NOMO-1 (cell line): ENCODE results near the gene CNNM4.
A peak's percentile ranks its signal among the peaks of the same experiment; 100 is the strongest.

ENCODE experiments used
- DNase-seq, 2 experiments: peaks; one replicate each; lab custom pipeline; 2025; ENCODE audit not compliant: unreplicated experiment in 2 of 2; lab: John Stamatoyannopoulos, UW

CNNM4 gene

DNA sequence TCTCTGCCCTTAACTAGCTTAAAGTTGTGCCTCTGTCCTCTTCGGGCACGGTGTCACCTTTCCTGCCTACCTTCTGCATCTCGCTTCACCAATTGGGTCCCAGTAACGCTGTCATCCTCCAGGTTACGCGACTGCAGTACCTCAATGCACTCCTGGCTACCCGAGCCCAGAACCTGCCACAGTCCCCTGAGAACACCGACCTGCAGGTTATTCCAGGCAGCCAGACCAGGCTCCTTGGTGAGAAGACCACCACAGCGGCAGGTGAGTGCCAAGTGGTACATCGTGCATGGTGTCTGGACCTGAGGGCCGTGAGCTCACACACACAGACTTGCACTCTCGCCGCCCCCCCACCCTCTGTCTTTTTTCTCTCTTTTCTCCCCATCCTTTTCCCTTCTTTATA lies 68.2 kb downstream of the CNNM4 start:
- no peak for DNase-seq

DNA sequence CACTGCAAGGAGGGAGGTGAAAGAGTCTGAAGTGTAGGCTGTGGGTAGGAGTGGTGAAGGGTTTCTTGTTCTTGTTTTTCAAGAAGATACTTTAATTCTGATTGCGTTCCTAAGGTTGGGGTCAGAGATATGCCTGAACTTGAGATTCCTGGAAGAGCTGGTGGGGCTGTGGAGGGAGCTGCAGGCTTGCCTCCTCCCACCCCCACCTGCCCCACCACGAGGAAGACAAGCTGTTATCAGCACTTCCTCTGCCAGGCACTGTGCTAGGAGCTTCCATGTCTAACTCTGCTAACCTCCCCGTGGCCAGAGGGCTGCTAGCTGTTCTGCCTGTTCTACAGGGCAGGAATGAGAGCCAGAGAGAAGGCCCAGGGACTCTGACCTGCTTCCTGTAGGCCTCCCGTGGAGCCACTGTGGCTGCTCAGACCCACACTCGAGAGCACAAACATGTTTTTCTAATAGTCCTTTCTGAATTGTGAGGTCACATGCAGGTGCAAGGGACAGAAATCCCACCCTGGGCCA lies 69.4 kb downstream of the CNNM4 start:
- no peak for DNase-seq

DNA sequence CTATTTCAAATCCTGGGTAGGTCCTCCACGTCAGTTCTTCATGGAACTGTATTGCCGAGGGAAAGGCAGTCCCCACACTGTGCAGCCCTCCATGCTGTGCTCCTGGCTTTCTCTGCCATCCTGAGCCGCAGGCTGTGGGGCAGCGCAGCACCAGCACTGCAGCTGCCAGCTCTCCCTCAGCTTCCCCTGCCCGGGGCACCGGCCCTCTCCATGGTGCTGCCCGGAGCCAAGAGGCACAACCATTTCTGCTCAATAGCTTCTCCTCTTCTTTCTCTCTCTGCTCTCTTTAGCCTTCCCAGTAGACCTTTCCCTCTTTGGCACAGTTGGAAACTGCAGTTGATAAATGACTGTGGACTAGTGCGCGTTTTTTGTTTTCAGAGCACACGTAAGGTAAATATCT lies 71.0 kb downstream of the CNNM4 start:
- no peak for DNase-seq

DNA sequence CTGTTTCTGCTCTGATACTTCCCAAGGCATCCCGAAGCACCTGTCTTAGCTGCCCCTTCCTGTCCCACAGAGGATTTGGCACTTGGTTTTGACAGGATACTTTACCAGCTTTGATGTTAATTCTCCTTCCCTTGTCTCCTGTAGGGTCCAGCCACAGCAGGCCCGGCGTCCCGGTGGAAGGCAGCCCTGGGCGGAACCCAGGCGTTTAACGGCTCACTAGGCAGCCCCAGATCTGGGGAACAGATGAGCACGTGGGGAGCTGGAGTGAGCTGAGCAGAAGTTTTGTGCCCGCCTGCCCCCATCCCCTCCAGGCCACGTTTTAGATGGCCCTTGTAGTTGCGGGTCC lies 71.7 kb downstream of the CNNM4 start:
- DNase-seq: no peak

DNA sequence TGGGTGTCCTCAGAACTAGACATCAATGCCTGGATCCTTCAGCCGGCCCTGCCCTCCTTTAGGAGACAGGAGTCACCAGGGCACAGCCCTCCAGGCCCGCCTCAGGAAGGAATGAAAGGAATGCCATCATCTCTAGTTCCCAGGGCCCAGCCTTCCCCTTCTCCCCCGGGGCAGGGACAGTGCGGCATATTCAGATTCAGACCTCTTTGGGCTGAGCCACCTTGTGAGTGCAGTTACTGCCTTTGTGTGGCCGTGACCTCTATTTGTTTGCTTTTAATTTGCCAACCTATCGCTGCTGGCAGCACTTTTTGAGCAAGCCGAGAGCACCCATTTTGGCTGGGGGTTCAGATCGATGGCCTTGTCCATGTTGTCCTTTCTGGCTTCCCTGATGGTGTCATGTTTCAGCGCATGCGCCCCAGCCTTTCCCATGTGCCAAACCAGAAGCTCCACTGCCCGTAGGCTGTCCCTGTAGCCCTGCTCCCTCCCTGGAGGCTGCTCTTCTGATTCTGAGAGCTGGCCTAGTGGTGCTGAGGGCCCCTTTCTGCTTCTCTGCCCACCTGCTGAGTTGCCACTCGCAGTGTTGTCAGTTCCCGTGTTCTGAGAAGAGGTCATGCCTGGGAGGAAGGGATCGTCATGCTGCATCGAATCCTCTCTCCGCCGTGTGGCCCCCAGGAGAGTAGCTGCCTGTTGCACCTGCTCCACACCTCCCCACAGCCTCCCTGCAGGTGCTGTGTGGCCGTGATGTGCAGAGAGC lies 72.2 kb downstream of the CNNM4 start:
- DNase-seq: no peak

DNA sequence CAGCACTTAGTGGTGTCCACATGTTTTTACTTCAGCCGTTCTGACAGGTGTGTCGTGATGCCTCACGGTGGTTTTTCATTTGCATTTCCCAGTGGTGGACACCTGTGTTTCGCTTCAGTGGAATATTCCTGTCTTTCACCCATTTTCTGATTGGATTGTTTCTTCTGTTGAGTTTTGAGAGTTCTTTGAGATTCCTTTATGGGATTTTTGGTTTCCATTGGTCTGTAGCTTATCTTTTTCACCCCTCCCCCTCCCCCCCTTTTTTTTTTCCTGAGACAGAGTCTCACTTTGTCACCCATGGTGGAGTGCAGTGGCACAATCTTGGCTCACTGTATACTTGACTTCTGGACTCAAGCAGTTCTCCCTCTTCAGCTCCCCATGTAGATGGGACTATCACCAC lies 75.1 kb downstream of the CNNM4 start:
- no peak for DNase-seq

DNA sequence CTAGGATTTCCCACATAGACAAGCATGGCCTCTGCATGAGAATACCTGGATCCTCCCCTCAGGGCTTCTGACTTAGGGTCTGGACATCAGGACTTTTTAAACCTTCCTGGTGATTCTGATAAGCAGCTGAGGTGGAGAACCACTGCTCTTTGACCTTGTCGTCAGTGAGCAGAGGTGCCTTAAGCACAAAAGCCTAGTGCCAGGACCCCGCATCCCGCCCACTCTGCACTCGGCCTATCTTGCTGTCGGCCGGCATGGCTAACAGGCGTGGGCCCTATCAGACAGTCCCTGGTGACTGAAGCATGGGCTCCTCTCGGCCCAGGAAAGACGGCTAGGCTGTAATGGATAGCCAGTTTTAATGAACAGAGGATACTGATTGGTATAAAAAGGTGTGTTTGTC lies 76.9 kb downstream of the CNNM4 start:
- no peak for DNase-seq

DNA sequence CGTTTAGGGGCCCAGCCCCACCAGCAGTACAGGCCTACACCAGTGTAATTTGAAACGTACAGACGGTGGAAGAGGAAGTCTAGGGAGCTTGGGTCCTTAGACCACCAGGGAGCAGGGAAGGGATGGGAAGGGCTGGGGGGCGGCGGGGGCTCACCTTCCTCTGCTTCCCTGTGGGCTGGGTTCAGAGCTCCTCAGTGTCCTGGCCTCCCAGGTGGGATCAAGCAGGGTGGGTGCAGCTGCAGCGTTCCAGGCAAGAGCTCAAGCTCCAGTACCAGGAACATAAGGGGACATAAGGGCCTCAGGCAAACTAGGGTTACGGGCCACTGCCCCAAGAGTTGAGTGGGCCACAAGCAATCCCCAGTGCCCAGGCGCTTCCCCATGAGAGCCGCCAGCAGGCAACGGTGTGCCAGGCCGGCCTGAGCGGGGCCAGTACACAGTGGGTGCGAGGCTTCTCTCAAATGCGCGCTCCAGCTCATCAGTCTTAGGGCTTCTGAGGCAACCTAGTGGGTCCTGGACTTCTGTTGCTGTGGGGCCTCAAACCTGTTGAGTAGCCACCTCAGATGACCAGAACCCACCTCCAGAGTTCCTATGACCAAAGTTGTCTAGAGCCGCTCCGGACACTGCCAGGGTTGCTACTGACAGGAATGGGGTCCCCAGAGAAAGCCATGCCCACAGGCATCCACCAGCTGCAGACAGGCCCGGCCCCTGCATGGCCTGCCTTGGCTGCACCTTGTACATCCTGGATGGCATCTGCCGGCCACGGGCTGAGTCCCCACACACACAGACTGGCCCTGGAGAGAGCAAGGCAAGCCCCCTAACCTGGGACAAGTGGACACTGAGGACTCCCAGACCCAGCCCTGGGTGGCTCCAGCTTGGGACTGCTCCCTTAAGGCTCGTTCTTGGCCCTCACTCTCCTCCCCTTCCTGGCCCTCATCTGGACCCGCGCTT lies 77.9 kb downstream of the CNNM4 start:
- no peak for DNase-seq

DNA sequence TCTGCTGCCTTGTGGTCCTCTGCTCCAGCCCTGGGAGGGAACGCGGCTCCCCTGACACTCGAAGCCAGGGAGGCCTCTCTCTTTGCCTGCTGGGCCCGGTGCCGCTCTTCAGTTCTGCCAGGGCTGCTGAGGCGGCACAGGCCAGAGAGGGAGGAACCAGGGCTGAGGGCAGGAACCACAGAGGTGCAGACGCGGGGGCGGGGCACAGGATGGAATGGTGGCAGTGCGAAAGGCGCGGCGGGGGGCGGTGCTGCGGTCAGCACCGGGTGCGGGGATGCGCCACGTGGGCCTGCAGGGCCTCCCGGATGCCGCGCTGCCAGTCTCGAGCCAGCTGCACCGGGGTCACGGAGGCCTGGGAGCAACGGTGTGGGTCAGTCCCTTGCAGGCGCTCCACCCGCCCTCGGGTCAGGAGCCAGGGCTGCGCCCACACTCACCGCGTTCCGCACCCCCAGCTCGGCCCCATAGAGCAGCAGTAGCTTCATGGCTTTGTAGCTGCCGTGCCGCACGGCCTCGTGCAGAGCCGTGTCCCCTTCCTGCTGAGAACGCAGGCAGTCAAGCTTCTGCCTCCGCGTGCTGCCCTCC lies 78.7 kb downstream of the CNNM4 start:
- peak; percentile 71 to 79 for DNase-seq

DNA sequence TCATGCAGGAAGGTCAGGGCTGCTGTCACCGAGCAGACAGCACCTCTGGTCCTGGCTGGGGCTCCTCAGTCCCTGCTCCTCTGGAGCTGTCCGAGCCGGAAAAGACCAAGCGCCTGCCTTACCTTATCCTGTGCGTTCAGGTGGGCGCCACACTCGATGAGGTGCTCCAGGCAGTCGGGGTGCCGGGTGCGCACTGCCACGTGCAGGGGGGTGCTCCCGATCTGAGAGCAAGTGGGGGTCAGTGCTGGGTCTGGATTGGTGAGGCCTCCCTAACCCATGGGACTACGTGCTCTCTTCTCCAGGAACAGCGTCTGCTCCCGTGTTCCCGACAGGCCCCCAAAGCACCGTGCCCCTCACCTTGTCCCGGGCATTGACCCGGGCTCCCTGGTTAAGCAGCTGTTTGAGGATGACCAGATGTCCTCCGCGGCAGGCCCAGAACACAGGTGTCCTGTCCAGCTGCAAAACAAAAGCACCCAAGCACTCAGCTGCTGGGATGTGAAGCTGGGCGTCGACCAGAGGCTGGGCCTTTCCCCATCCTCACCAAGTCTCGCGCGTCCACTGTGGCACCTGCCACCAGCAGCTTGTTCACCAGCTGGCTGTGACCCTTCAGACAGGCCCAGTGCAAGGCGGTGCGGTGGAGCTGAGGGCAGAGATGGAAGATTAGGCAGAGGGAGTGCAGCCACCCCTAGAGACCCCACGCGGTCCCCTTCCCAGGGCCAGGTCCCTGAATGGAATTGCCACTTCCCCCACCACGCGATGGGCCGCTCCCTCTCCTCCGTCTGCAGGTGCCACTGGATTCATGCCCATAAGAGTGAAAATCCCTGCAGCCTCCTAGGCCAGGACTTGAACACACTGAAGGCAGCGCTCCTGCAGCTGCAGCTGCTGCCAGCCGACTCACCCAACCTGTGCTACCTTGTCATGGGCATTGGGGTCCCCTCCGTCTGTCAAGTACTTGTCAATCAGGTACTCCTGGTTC lies 79.5 kb downstream of the CNNM4 start:
- DNase-seq: no peak

DNA sequence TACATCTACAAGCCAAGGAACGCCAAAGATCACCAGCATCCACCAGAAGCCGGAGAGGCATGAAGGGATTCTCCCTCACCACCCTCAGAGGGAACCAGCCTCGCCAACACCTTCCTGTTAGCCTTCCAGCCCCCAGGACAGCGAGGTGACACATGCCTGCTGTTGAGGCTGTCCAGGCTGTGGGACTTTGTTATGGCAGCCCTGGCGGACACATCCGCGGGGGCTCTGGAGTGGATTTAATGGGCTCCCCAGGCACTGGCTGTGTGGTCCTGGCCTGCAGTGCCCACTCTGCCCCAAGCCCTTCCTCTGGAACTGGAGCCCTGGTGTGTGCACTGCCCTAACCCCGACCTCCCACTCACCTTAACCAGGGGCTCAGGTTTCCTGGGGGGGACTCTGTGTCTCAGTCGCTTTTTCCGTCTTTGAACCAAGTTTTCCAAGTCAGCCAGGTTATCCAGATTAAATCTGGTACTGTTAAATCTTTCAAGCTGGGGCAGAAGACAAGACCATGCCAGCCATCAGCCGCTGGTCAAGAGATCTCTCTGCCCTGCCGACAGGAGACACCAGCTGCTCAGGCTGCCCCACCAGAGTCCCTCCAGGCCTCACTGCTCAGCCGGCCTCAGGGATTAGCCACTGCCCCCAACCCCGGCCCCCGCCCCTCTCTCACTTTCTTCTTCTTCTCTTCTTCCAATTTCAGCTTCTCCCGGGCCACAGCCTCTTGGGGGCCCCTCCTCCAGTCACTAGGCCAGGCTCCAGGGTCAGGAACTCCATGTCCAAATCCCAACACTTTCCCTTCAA lies 81.2 kb downstream of the CNNM4 start:
- no peak for DNase-seq

DNA sequence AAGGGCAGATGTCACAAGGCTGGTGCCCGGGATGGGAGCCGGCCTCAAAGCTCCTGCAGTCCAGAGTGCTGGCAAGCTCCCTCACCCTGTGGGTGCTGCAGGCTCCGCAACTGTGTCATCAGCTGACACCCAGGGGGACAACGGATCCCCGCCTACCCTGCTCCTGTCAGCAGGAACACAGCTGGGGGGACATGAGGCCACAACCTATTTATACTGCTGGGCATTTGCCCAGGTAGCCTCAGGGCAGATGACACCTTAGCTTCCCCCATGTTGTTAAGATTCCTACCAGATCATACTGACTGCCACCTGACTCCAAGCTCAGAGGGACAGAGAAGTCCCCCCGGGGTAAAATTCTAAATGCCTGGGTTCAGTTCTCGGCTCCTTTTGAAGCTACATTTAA lies 81.9 kb downstream of the CNNM4 start:
- DNase-seq: no peak

DNA sequence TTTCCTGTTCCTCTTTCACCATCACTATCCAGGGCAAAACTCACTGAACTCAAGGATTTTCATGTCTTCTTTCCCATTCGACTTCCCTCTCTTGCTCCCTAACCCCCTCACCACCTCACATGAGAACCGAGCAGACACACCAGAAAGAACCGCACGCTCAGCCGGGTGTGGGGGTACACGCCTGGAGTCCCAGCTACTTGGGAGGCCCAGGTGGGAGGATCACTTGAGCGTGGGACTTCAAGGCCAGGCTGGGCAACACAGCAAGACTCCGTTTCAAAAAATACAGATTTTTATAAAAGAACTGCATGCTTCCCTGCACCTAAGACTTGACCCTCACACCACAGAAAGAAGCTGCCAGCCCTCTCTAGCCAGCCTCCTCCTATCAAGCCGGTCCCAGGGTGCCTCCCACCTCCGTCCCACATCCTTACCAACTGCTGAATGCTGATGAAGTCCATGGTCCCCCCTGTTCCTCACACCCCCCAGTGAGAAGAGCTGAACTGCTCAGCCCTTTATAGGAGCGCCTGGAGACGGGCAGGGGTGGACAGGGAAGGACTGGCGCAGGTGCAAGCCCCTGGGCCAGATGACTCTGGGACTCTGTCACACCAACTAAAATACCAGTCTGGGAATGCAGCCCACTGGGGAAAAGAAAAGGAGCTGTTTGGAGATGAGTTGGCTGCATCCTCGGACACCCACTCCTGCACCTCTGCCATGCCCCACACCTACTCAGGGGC lies 83.0 kb downstream of the CNNM4 start, which contains the start of gene ANKRD23:
Gene ANKRD23 (minus strand): TSS at position 484 of the 731 bp plus-strand sequence. CDS start 29 bp downstream, at position 455.
- DNase-seq: no peak

DNA sequence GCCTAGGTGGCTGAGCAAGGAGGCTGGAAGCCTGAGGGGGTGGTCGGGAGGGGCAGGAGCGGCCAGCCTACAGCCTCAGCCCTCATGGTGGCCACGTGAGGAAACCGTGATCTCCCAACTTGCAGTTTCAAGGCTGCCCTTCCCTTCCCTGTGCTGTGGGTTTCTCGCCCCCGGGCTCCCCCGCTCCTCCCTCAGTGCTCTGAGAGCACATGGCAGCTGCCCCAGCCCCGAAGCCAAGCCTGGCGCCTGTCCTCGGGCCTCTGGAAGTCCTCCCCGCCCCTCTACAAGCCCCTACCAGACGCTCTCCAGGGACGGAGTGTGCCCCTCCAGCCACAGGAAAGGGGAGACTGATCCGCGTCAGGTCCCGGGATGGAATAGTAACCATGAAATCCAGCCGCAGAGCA lies 83.7 kb downstream of the CNNM4 start:
- DNase-seq: no peak

DNA sequence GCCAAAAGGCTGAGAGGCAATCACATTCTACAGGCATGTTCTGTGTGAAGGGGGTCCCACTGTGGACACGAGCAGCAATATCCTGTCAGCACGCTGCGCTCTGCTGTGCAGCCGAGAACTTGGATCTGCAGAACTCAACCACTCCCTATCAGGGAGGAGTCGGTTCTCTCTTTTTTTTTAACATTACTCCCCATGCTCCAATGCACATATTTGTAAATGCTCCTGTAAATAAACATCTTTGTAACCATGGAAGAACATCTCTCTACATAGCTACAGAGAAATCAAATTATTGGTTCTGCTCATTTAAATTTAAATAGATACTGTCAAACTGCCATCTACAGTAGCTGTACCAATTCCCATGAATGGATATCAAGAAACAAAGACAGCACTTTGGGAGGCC lies 86.1 kb downstream of the CNNM4 start:
- DNase-seq: no peak

DNA sequence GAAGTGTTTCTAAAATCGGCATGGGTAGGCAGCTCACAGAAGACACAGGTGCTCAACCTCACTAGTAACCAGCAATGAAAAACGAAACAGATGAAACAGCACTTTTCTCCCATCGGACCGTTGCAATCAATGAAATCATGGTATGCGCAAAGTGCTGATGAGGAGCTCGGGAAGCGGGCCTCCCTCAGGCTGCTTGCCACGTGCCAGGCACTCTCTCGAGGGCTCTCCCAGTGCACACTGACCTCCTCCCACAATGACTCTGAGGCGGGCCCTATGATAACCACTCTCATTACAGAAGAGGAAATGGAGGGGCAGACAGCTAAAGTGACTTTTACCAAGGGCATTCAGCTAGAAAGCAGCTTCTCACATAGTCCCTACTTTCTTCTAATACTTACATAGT lies 86.9 kb downstream of the CNNM4 start:
- DNase-seq: no peak

DNA sequence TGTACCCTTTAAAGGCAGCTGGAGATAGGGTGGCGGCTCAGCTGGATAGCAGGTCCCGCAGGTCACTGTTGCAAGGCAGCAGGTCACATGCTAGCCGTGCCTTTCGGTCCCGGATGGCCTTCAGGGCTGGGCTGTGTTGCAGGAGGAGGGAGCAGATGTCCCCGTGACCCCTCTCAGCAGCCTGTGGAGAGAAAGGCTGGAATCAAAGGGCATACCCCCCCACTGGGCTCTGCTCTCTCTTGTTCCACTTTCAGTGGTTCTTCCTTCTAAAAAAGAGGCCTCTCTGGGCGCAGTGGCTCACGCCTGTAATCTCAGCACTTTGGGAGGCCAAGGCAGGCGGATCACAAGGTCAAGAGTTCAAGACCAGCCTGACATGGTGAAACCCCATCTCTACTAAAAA lies 87.6 kb downstream of the CNNM4 start:
- DNase-seq: no peak

DNA sequence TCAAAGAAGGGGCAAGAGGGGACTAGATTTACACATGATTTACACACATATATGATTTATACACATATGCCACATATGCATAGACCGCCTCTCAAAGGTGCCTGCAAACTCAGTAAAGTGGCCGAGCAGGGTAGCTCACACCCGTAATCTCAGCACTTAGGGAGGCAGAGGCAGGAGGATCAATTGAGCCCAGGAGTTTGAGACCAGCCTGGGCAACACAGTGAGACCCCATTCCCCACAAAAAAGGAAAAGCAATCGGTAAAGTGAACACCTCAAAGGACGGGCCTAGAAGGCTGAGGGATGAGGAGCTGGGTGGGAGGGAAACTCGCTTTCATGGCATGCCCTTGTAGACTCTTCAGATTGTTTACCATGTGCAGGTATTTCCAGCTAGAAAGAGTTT lies 92.0 kb downstream of the CNNM4 start:
- DNase-seq: no peak

DNA sequence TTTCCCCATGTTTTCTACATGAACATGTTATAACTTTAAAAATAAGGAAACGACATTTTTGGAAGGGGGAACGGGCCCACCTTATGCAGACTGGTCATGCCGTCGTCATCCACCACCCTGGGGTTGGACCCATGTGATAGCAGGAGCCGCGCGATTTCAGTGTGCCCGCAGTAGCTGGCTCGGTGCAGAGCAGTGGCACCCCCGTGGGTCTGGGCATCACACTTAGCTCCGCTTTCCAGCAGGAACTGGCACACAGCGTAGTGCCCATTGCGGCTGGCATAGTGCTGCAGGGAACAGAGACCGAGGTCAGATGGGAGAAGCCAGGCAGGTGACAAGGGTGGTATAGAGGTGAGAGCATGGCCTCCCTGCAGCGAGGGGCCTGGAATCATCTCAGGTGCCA lies 92.6 kb downstream of the CNNM4 start:
- no peak for DNase-seq
